Liver (tissue), 2 donors: Measurements from ENCODE around the gene PATE2.

ENCODE experiments used
- CTCF ChIP-seq: fragments of 150-350 bp; IDR thresholded peaks from 2 replicates; pipeline ENCODE4 v1.5.1; 2017; ENCODE audit warnings: improper control_type of control experiment, low read depth, low read length; ENCODE audit not compliant: missing input control
- ZBTB33 ChIP-seq: IDR thresholded peaks from 2 replicates; pipeline ENCODE4 v1.6.1; 2016; ENCODE audit warnings: antibody characterized with exemption
- donor health status: healthy.

GRCh38 chr11:125802387-125802786, 23.8 kb upstream of the PATE2 start:
- no peak for TF ChIP-seq CTCF
- no peak for TF ChIP-seq ZBTB33
